Fibroblast of lung (primary cell): ENCODE results near the gene VPS72. TPM values are rescaled to one million over a fixed set of nuclear protein-coding genes. Genes with fewer than 3 reads are reported as not detected.

Source experiments
- DNase-seq, 2 donors: peaks; one replicate each; pipeline versions ENCODE4 v3.0.0 to v3.0.0-alpha.2; 2010; ENCODE audit warnings: low read depth in 2 of 2
- H2AFZ ChIP-seq: 2 replicates; pipeline ENCODE4 v1.5.1; 2012; ENCODE audit warnings: low read length, control low read depth, inconsistent platforms
- H3K27ac ChIP-seq: 2 replicates; pipeline ENCODE4 v1.5.1; 2011; ENCODE audit warnings: low read length, control low read depth; ENCODE audit not compliant: insufficient read depth
- H3K27me3 ChIP-seq: 2 replicates; pipeline ENCODE4 v1.5.1; 2011; ENCODE audit warnings: mild to moderate bottlenecking, low read length; ENCODE audit not compliant: control insufficient read depth, insufficient read depth
- H3K36me3 ChIP-seq: 2 replicates; pipeline ENCODE4 v1.5.1; 2011; ENCODE audit warnings: low read length; ENCODE audit not compliant: control insufficient read depth, insufficient read depth
- H3K4me1 ChIP-seq: 2 replicates; pipeline ENCODE4 v1.5.1; 2011; ENCODE audit warnings: low read length; ENCODE audit not compliant: control insufficient read depth, insufficient read depth; ENCODE audit errors: extremely low read depth
- H3K4me2 ChIP-seq: 2 replicates; pipeline ENCODE4 v1.5.1; 2011; ENCODE audit warnings: low read length, control low read depth; ENCODE audit not compliant: insufficient read depth; ENCODE audit errors: extremely low read depth
- H3K4me3 ChIP-seq, 4 experiments: fragments of 200-600 bp in 1 of 4; sonication (generic) in 1 of 4; replicated peaks in 1 of 4; 2 replicates each; pipeline ENCODE4 v1.5.1; 2011 to 2016; ENCODE audit warnings: low read length in 4 of 4, low read depth in 3 of 4, mild to moderate bottlenecking in 3 of 4, control low read depth in 2 of 4, inconsistent platforms in 1 of 4, mixed read lengths in 1 of 4; ENCODE audit not compliant: insufficient read depth in 1 of 4; ENCODE audit errors: control extremely low read depth in 1 of 4
- H3K79me2 ChIP-seq: 2 replicates; pipeline ENCODE4 v1.5.1; 2012; ENCODE audit warnings: mild to moderate bottlenecking, low read length, inconsistent platforms; ENCODE audit not compliant: control insufficient read depth, insufficient read depth
- H3K9ac ChIP-seq: 2 replicates; pipeline ENCODE4 v1.5.1; 2011; ENCODE audit warnings: mild to moderate bottlenecking, low read length, control low read depth; ENCODE audit not compliant: insufficient read depth
- H3K9me3 ChIP-seq: 2 replicates; pipeline ENCODE4 v1.5.1; 2012; ENCODE audit warnings: low read depth, low read length; ENCODE audit not compliant: control insufficient read depth, insufficient read depth
- H4K20me1 ChIP-seq: 2 replicates; pipeline ENCODE4 v1.5.1; 2011; ENCODE audit warnings: low read length; ENCODE audit not compliant: control insufficient read depth, insufficient read depth; ENCODE audit errors: extremely low read depth
- EZH2 ChIP-seq: IDR thresholded peaks from 2 replicates; pipeline ENCODE4 v1.5.1; 2012; ENCODE audit warnings: low read length, control low read depth, mild to moderate bottlenecking; ENCODE audit errors: missing control alignments
- polyA plus RNA-seq, 2 donors: library from polyadenylated mRNA; depleted of rRNA in 1 of 2; stranded (reverse) in 1 of 2; unstranded in 1 of 2; fragments of >200 nt; gene quantifications; 2 replicates each; pipeline ENCODE4 v1.2.1, GENCODE V29; 2011 to 2012; ENCODE audit warnings: missing spikeins in 1 of 2
- total RNA-seq: library from RNA; depleted of rRNA; stranded (reverse); fragments of >200 nt; gene quantifications from 2 replicates; pipeline ENCODE4 v1.2.1, GENCODE V29; 2014
- TF ChIP-seq, protein P1 (sequence below), 2 donors: IDR thresholded peaks in 1 of 2; conservative IDR thresholded peaks in 1 of 2; 1 replicate in 1 of 2; 2 replicates in 1 of 2; pipeline ENCODE4 v1.5.1; 2011 to 2012; ENCODE audit warnings: low read length in 2 of 2, control low read depth in 1 of 2, inconsistent platforms in 1 of 2, low read depth in 1 of 2, mild to moderate bottlenecking in 1 of 2

Gene VPS72
- total and polyA plus RNA-seq, 2 donors (not counting 1 experiment from before 2014, with no cell fraction given) = 42.9 to 43.8 TPM

DNA sequence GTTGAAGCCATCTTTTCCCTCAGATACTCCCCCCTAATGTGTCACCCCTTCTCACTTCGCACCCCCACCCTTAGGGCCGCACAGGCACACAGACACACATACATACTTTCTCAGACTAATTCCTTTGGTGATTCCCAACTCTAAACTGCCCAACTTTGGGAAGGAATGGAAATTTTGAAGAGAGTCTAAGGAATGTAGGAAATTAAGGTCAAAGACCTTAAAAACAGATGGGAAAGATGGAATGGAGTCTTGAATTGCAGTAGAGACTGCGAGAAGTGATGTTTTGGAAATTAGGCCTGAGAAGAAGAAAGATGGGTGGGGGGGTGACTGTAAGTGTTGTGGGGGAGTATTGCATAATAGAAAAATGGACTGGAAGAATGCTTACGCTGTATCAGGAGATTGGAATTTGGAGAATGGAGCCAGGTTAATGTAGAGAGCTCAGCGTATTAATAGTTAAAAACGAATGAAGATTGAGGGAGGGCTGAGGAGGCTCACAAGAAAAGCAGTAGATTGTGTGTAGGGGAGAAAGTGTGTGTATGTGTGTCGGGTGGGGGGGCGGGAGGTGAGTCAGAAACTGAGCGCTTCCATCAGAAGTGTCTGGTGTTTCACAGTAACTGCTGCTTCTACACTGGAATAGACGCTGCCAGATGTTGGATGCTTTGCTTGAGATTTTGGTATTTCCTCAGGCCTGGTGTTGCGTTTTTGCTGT, 10.0 kb upstream of the VPS72 start:
- H3K36me3 ChIP-seq = no peaks in the 10 kb centered on the region
- peaks cover 3% of the 10 kb centered on the region for H3K4me1 ChIP-seq
- TF ChIP-seq, protein P1, sequence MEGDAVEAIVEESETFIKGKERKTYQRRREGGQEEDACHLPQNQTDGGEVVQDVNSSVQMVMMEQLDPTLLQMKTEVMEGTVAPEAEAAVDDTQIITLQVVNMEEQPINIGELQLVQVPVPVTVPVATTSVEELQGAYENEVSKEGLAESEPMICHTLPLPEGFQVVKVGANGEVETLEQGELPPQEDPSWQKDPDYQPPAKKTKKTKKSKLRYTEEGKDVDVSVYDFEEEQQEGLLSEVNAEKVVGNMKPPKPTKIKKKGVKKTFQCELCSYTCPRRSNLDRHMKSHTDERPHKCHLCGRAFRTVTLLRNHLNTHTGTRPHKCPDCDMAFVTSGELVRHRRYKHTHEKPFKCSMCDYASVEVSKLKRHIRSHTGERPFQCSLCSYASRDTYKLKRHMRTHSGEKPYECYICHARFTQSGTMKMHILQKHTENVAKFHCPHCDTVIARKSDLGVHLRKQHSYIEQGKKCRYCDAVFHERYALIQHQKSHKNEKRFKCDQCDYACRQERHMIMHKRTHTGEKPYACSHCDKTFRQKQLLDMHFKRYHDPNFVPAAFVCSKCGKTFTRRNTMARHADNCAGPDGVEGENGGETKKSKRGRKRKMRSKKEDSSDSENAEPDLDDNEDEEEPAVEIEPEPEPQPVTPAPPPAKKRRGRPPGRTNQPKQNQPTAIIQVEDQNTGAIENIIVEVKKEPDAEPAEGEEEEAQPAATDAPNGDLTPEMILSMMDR (conservative IDR thresholded peaks at IDR 0.05 in 1 of 2, IDR thresholded peaks at IDR 0.05 in 1 of 2; ENCODE audit: low read depth in 1 of 2, low read length in 2 of 2) = no peak
- no peak for TF ChIP-seq EZH2
- no peaks in the 10 kb centered on the region for H3K9me3 ChIP-seq
- H2AFZ ChIP-seq = no peak overlapping the region
- peak overlapping the region; percentile 91 for H3K4me2 ChIP-seq
- H3K79me2 ChIP-seq = peaks cover 60% of the 10 kb centered on the region
- no peaks in the 10 kb centered on the region for H3K27me3 ChIP-seq
- peak overlapping the region; percentile 95 for H3K27ac ChIP-seq
- peak; percentile 80 to 94 for DNase-seq
- H4K20me1 ChIP-seq = no peaks in the 10 kb centered on the region
- peak overlapping the region; percentile 79 to 99 (median 96) for H3K4me3 ChIP-seq
- peak overlapping the region; percentile 93 for H3K9ac ChIP-seq

- Histone ChIP-seq H3K4me1 (peaks cover 5% of the 10 kb centered on the region), H3K4me3 (peak within 1 kb of the TSS; percentile 79 to 99 (median 96)), H3K27me3 (no peaks in the 10 kb centered on the region), H3K79me2 (peaks cover 45% of the 10 kb centered on the region), H4K20me1 (no peaks in the 10 kb centered on the region), H3K9me3 (no peaks in the 10 kb centered on the region), H2AFZ (peak within 1 kb of the TSS; percentile 3), H3K36me3 (no peaks in the 10 kb centered on the region), H3K9ac (peak within 1 kb of the TSS; percentile 93), H3K4me2 (peak within 1 kb of the TSS; percentile 93), H3K27ac (peak within 1 kb of the TSS; percentile 95)
- DNase-seq = peak; percentile 96 to 98
- TF ChIP-seq EZH2 = no peak
- TF ChIP-seq, protein P1 (conservative IDR thresholded peaks at IDR 0.05 in 1 of 2, IDR thresholded peaks at IDR 0.05 in 1 of 2; ENCODE audit: low read depth in 1 of 2, low read length in 2 of 2) = no peak
These were observed 8.5 kb upstream of the VPS72 start, which contains the start of gene PIP5K1A for GRCh38 chr1:151198254-151199127. Gene PIP5K1A, plus strand, starts transcription at chr1:151198552. Its CDS starts 445 bp downstream, at chr1:151198997.

DNA sequence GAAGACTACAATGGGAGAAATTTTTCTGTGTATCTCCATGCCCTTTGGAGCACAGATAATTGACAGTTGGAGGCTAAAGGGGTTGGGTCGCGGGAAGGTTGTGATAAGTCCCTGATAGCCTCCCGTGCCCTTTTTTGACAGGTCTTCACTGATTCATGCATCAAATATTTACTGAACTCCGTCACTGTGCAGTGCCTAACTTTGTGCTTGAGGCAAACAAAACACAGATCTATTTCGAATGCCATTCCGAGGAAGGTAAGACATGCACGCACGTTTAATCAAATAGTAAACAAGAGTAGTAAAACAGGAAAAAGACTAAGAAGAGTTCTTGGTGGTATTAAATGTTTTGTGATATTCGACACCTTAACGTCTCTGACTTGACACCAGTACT, 7.9 kb upstream of the VPS72 start:
- Histone ChIP-seq H3K27me3 (no peaks in the 10 kb centered on the region), H3K27ac (peak overlapping the region; percentile 95), H3K36me3 (no peaks in the 10 kb centered on the region), H2AFZ (peak overlapping the region; percentile 3), H3K4me1 (peaks cover 5% of the 10 kb centered on the region), H3K4me3 (peak overlapping the region; percentile 79 to 99 (median 96)), H4K20me1 (no peaks in the 10 kb centered on the region), H3K9ac (no peak overlapping the region), H3K9me3 (no peaks in the 10 kb centered on the region), H3K4me2 (peak overlapping the region; percentile 93), H3K79me2 (peaks cover 39% of the 10 kb centered on the region)
- no peak for TF ChIP-seq EZH2
- TF ChIP-seq, protein P1 (conservative IDR thresholded peaks at IDR 0.05 in 1 of 2, IDR thresholded peaks at IDR 0.05 in 1 of 2; ENCODE audit: low read depth in 1 of 2, low read length in 2 of 2) = no peak
- no peak for DNase-seq
